C4-2B (cell line): Measurements from ENCODE around the gene EFR3B.
"Not testable (repeated sequence)": the region's sequence is repeated elsewhere in the genome, so short reads cannot be mapped to it uniquely, and the experiment has no call there.

Experiments
- H3K27ac ChIP-seq: fragments of 450-650 bp; 2 replicates; pipeline ENCODE4 v1.5.1; 2017
- CTCF ChIP-seq: fragments of 450-650 bp; conservative IDR thresholded peaks from 2 replicates; pipeline ENCODE4 v1.5.1; 2017; ENCODE audit warnings: mild to moderate bottlenecking
- ZFX ChIP-seq: fragments of 450-650 bp; IDR thresholded peaks from 2 replicates; pipeline ENCODE4 v1.6.1; 2017

The EFR3B gene

GRCh38 chr2:25132693-25133092 is 90.8 kb downstream of the EFR3B start:
- TF ChIP-seq CTCF (no peak), ZFX (no peak)
- no peak overlapping the region for H3K27ac ChIP-seq

GRCh38 chr2:25140535-25140934 is 98.7 kb downstream of the EFR3B start:
- not testable (repeated sequence) for H3K27ac ChIP-seq

GRCh38 chr2:25141120-25141519 is 99.2 kb downstream of the EFR3B start:
- H3K27ac ChIP-seq, result no peak overlapping the region
- no peak for TF ChIP-seq CTCF
- TF ChIP-seq ZFX, result no peak

- TF ChIP-seq CTCF (no peak), ZFX (no peak)
- H3K27ac ChIP-seq, result no peak overlapping the region
Observed at GRCh38 chr2:25145803-25146202, 103.9 kb downstream of the EFR3B start.

- TF ChIP-seq CTCF, result no peak
- TF ChIP-seq ZFX, result no peak
- no peak overlapping the region for H3K27ac ChIP-seq
Observed at GRCh38 chr2:25146896-25147295, 105.0 kb downstream of the EFR3B start.

- no peak overlapping the region for H3K27ac ChIP-seq
Observed at GRCh38 chr2:25149646-25150045, 107.8 kb downstream of the EFR3B start.

GRCh38 chr2:25150993-25151392 is 109.1 kb downstream of the EFR3B start:
- not testable (repeated sequence) for H3K27ac ChIP-seq

More at GRCh38 chr2:25149646-25150045, 107.8 kb downstream of the EFR3B start:
- TF ChIP-seq ZFX (no peak), CTCF (no peak)

GRCh38 chr2:25151718-25152117 is 109.8 kb downstream of the EFR3B start:
- no peak overlapping the region for H3K27ac ChIP-seq
- TF ChIP-seq ZFX (no peak), CTCF (no peak)

GRCh38 chr2:25155401-25155800 is 113.5 kb downstream of the EFR3B start:
- no peak for TF ChIP-seq ZFX
- TF ChIP-seq CTCF, result no peak

More at GRCh38 chr2:25155401-25155800, 113.5 kb downstream of the EFR3B start:
- H3K27ac ChIP-seq, result no peak overlapping the region
